Gastrocnemius medialis (tissue), 4 donors: Measurements from ENCODE around the gene PTPN11.

ENCODE experiments used
- POLR2A ChIP-seq, 2 donors: fragments of 450-650 bp; IDR thresholded peaks; one replicate each; pipeline ENCODE4 v1.6.1; 2017; ENCODE audit warnings: antibody characterized with exemption in 2 of 2, mild to moderate bottlenecking in 2 of 2, moderate library complexity in 2 of 2
- TF ChIP-seq, protein P1 (sequence below), 5 experiments: fragments of 450-650 bp in 3 of 5; fragments of 200-600 bp in 2 of 5; sonication (generic) in 2 of 5; IDR thresholded peaks in 4 of 5; conservative IDR thresholded peaks in 1 of 5; 1 replicate in 4 of 5; 2 replicates in 1 of 5; pipeline ENCODE4 v1.5.1; 2016 to 2019; ENCODE audit warnings: antibody characterized with exemption in 5 of 5, mild to moderate bottlenecking in 3 of 5, moderate library complexity in 3 of 5

- TF ChIP-seq, protein P1, sequence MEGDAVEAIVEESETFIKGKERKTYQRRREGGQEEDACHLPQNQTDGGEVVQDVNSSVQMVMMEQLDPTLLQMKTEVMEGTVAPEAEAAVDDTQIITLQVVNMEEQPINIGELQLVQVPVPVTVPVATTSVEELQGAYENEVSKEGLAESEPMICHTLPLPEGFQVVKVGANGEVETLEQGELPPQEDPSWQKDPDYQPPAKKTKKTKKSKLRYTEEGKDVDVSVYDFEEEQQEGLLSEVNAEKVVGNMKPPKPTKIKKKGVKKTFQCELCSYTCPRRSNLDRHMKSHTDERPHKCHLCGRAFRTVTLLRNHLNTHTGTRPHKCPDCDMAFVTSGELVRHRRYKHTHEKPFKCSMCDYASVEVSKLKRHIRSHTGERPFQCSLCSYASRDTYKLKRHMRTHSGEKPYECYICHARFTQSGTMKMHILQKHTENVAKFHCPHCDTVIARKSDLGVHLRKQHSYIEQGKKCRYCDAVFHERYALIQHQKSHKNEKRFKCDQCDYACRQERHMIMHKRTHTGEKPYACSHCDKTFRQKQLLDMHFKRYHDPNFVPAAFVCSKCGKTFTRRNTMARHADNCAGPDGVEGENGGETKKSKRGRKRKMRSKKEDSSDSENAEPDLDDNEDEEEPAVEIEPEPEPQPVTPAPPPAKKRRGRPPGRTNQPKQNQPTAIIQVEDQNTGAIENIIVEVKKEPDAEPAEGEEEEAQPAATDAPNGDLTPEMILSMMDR (IDR thresholded peaks at IDR 0.05 in 4 of 5, conservative IDR thresholded peaks at IDR 0.05 in 1 of 5): no peak
- no peak for TF ChIP-seq POLR2A (IDR thresholded peaks at IDR 0.05)
These were observed 70.7 kb downstream of the PTPN11 start for GRCh38 chr12:112489456-112489855.
